HepG2 (cell line): ENCODE measurements around the gene KIF3A. TPM values are rescaled to one million over a fixed set of nuclear protein-coding genes. Genes with fewer than 3 reads are reported as not detected.
A peak's percentile ranks its signal among the peaks of the same experiment; 100 is the strongest.

ENCODE experiments used
- ARID2 ChIP-seq: sonication (generic); formaldehyde crosslinking; IDR thresholded peaks from 2 replicates; pipeline ENCODE4 v1.8.1; 2022; ENCODE audit warnings: mild to moderate bottlenecking, missing genetic modification reagents, borderline replicate concordance
- ASH2L ChIP-seq: fragments of 300-600, 200-600 bp; sonication (generic); IDR thresholded peaks from 2 replicates; pipeline ENCODE4 v1.7.0; 2017; ENCODE audit warnings: low read depth, mild to moderate bottlenecking, moderate library complexity, mixed read lengths, low read length; ENCODE audit not compliant: insufficient read length
- ATF3 ChIP-seq: sonication (generic); formaldehyde crosslinking; IDR thresholded peaks from 2 replicates; pipeline ENCODE4 v1.4.0; 2020; ENCODE audit warnings: missing genetic modification reagents
- ELF3 ChIP-seq: IDR thresholded peaks from 2 replicates; pipeline ENCODE4 v1.6.1; 2016; ENCODE audit warnings: missing genetic modification reagents, missing compliant biosample characterization
- HIC2 ChIP-seq: sonication (generic); formaldehyde crosslinking; IDR thresholded peaks from 2 replicates; pipeline ENCODE4 v1.9.0; 2022; ENCODE audit warnings: low read depth, missing genetic modification reagents
- HNRNPUL1 ChIP-seq: fragments of 200-400 bp; formaldehyde crosslinking; IDR thresholded peaks from 2 replicates; pipeline ENCODE4 v1.6.1; 2017; ENCODE audit warnings: low read depth, mild to moderate bottlenecking, low read length, moderate library complexity
- IKZF5 ChIP-seq: IDR thresholded peaks from 2 replicates; pipeline ENCODE4 v1.6.1; 2018; ENCODE audit warnings: missing genetic modification reagents, mild to moderate bottlenecking, missing compliant biosample characterization
- MTF1 ChIP-seq: sonication (generic); formaldehyde crosslinking; IDR thresholded peaks from 2 replicates; pipeline ENCODE4 v1.5.0; 2020; ENCODE audit warnings: missing genetic modification reagents
- MXD1 ChIP-seq: sonication (generic); formaldehyde crosslinking; IDR thresholded peaks from 2 replicates; pipeline ENCODE4 v1.4.0; 2020; ENCODE audit warnings: mild to moderate bottlenecking, missing genetic modification reagents
- PHF20 ChIP-seq: sonication (generic); formaldehyde crosslinking; IDR thresholded peaks from 2 replicates; pipeline ENCODE4 v1.5.0; 2020; ENCODE audit warnings: mild to moderate bottlenecking, missing genetic modification reagents
- STAT5B ChIP-seq: sonication (generic); formaldehyde crosslinking; IDR thresholded peaks from 2 replicates; pipeline ENCODE4 v1.4.0; 2020; ENCODE audit warnings: missing genetic modification reagents
- TFDP1 ChIP-seq: IDR thresholded peaks from 2 replicates; pipeline ENCODE4 v1.6.1; 2016; ENCODE audit warnings: missing compliant biosample characterization, missing genetic modification reagents, borderline replicate concordance
- TIGD3 ChIP-seq: sonication (generic); formaldehyde crosslinking; IDR thresholded peaks from 2 replicates; pipeline ENCODE4 v1.5.1; 2020; ENCODE audit warnings: mild to moderate bottlenecking, missing genetic modification reagents, borderline replicate concordance
- TOE1 ChIP-seq: sonication (generic); formaldehyde crosslinking; IDR thresholded peaks from 2 replicates; pipeline ENCODE4 v1.4.0; 2020; ENCODE audit warnings: mild to moderate bottlenecking, missing genetic modification reagents
- USF2 ChIP-seq, 2 experiments: sonication (generic) in 1 of 2; formaldehyde crosslinking in 1 of 2; IDR thresholded peaks; 2 replicates each; pipeline versions ENCODE4 v1.5.1 to v1.6.1; 2011 to 2020; ENCODE audit warnings: borderline replicate concordance in 1 of 2, low read depth in 1 of 2, low read length in 1 of 2, mild to moderate bottlenecking in 1 of 2, missing genetic modification reagents in 1 of 2, moderate library complexity in 1 of 2
- ZMAT5 ChIP-seq: sonication (generic); formaldehyde crosslinking; IDR thresholded peaks from 2 replicates; pipeline ENCODE4 v1.5.0; 2020; ENCODE audit warnings: mild to moderate bottlenecking, low read depth, missing genetic modification reagents, borderline replicate concordance
- ZNF253 ChIP-seq: sonication (generic); formaldehyde crosslinking; IDR thresholded peaks from 2 replicates; pipeline ENCODE4 v1.8.0; 2022; ENCODE audit warnings: mild to moderate bottlenecking, missing genetic modification reagents, borderline replicate concordance
- ZNF558 ChIP-seq: sonication (generic); formaldehyde crosslinking; IDR thresholded peaks from 2 replicates; pipeline ENCODE4 v1.9.0; 2022; ENCODE audit warnings: mild to moderate bottlenecking, missing genetic modification reagents, borderline replicate concordance
- polyA plus RNA-seq, 8 experiments: library from polyadenylated mRNA; depleted of rRNA in 3 of 8; stranded (reverse) in 7 of 8; unstranded in 1 of 8; fragments of >200 nt; fragmentation: Illumina TruSeq in 4 of 8; extraction: Trizol in 4 of 8; gene quantifications; 2 replicates each; pipeline versions ENCODE4 v1.2.1 to v1.2.3, GENCODE V29; 2011 to 2016; ENCODE audit warnings: low read depth in 4 of 8, missing spikeins in 1 of 8, mixed read lengths in 1 of 8; ENCODE audit not compliant: insufficient read depth in 1 of 8
- total RNA-seq, 5 experiments: library from RNA; depleted of rRNA; stranded (reverse); fragments of >200 nt; fragmentation: Illumina TruSeq; extraction: Trizol; gene quantifications; 2 replicates each; pipeline ENCODE4 v1.2.3, GENCODE V29; 2016; ENCODE audit warnings: low read depth in 1 of 5

Gene KIF3A
- total and polyA plus RNA-seq, 2 of the 13 experiments (the other 11 are each of a cell fraction or from before 2014, with no cell fraction given) = 2.3 to 8.4 TPM

GRCh38 chr5:132777209-132778069 lies 40.1 kb upstream of the KIF3A start, which contains the start of gene SEPTIN8 (continued):
- TF ChIP-seq ARID2 (no peak), TIGD3 (CRISPR knock-in tag) (no peak), IKZF5 (CRISPR knock-in tag) (no peak), PHF20 (CRISPR knock-in tag) (no peak; the same call in 1 of the 2 replicates), ZNF558 (CRISPR knock-in tag) (no peak), USF2 (IDR thresholded peaks at IDR 0.05; ENCODE audit: low read depth, low read length) (no peak), USF2 (CRISPR knock-in tag; IDR thresholded peaks at IDR 0.05; ENCODE audit: borderline replicate concordance) (no peak), ZNF253 (CRISPR knock-in tag) (no peak), TOE1 (no peak), ZMAT5 (CRISPR knock-in tag) (no peak), STAT5B (no peak), ATF3 (no peak), HIC2 (CRISPR knock-in tag) (0 out of 2 replicates have a peak, but pooled peaks have one; percentile 42), TFDP1 (CRISPR knock-in tag) (no peak; the same call in 1 of the 2 replicates), HNRNPUL1 (no peak), MXD1 (CRISPR knock-in tag) (no peak), ASH2L (no peak), ELF3 (CRISPR knock-in tag) (no peak), MTF1 (CRISPR knock-in tag) (no peak)
